HG03039 (cell line): ENCODE measurements around the gene M1AP.

ENCODE experiments used
- ATAC-seq: cut with Tn5 transposase; IDR thresholded peaks from one replicate; pipeline ENCODE4 v1.9.1; 2021; ENCODE audit warnings: mild to moderate bottlenecking, moderate library complexity; ENCODE audit not compliant: unreplicated experiment

The M1AP gene

DNA sequence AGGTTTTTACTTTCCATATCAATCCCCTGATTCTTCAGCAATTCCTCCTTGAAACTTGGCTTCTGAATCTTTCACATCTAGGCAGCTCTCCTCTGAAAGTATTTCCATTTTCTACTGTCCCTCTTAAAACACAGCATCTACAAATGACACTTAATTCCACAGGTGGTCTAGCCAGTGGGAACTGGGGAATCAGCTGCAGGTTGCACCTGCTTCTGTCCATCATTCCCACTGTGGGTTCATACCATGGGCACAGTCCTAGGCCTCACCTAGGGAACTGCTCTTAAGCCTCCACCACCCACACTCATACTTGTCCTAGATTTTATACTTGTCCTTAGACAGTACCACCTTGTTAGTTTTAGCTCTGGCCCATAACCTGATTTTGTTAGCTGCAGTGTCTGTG lies 96.6 kb downstream of the M1AP start:
- ATAC-seq: no peak

DNA sequence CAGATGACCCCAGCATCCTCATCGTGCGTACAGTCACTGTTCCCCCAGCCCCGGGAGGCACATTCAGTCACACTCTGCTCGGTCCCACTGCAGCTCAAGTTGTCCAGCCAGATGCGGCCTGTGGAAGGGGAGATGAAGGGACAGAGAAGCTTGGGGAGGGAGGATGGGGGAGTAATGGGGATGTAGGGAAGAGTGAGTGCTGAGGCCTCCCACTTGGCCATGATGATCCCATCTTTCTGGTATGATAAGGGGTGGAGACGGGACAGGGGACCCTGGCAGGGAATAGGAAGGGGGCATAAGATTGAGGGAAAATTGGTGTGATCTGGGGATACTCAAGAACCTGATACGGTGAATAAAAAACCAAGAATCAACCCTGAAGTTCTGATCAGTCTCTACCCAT lies 97.9 kb downstream of the M1AP start:
- ATAC-seq: no peak

DNA sequence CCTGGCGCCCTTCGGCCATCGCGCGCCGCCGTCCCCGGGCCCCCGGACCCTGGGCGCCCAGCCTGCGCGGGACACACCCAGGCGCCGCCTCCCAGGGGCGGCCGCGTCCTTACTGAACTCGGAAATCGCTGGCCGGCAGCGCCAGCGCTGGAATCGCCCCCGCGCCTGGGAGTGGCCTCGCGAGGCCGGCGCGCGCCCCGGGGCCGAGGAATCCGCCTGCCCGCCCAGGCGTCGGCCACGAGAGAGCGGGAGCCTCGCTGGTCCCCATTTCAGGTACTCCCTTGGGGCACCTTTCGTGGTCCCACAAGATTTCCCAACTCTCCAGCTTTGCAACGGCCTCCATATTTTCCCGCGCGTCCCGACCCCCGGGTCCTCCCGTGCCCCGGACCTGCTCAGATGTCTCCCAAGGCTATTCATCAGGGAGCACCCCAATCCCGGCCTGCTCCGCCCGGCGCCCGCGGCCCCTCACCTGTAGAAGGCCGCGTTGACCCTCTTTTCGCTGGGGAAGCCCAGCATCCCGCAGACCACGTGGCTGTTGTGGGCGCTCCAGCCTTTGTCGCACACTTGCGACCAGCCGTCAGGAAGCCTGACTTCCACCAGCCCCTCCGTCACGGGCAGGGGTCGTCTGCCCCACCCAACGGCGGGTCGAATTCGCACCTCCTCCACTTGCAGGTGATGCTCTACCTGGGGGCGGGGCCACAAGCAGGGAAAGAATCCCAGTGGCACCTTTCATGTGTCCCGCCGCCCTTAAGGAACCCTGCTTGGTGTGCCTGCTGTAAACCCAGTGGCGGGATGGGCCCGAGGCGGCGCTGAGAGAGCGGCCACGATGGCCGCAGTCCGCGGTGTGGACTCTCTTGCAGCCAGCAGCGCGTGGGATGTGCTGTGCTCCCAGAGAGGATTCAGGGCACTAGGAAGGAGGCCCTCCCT lies 99.0 kb downstream of the M1AP start:
- no peak for ATAC-seq

DNA sequence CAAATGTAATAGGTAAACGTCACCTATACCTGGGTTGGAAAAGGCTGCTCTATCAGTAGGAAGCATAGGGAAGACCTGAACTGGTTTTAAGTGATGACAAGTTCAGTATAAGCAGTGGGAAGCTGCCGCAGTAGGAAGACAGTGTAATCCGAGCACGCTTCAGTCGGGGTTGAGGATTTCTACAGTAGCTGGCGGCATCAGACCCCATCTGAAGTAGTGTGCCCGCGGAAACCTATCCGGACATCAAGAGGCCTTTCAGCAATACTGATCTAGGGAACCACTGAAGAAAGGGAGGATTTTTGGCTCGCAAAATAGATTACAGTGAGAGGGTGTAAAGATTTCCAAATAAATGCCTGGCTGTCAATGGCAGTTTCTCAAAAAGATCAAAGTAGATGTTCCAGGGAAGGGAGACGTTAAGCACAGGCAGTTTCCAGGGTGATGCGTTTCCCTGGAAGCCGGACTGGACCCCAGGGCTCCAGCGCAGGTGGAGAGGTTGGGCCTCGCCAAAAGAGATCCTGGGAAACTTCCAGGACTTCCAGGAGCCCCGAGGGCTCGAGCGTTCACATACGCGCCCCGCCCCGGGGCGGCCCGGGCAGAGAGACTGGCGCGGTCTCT lies 99.7 kb downstream of the M1AP start:
- ATAC-seq: no peak

DNA sequence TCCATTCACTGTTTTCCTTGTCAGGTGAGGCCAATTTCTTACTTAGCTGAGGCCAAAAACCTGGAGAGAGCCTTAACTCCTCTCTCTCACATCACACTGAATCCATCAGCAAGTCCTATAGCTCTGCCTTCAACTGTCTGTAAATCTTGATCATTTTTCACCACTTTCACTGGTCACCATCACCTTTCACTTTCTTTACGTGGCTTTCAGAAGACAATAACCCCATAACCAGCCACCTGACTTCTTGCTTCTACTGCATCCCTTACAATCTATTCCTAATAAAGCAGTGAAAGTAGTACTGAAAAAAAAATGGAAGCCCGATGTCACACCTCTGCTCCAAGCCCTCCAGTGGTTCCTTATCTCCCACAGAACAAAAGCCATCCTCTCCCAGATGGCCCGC lies 102.1 kb downstream of the M1AP start:
- no peak for ATAC-seq

DNA sequence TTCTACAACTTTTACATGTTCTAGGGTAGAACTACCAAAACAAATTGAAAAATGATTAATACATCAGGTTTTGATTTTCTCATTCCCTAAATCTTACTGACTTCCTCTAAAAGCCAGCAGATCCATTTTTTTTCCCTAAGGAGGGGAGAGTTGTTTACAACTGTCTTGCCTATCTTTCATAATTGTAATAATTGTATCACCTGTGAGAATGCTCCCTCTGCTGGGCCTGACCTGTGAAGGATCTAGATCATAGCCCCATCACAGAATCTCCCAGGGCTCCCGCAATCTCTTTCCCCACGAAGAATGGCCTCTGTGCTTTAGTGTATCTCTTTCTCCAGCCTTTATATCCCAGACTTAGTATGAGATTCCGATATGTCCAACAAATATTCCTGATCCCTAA lies 103.5 kb downstream of the M1AP start:
- no peak for ATAC-seq

DNA sequence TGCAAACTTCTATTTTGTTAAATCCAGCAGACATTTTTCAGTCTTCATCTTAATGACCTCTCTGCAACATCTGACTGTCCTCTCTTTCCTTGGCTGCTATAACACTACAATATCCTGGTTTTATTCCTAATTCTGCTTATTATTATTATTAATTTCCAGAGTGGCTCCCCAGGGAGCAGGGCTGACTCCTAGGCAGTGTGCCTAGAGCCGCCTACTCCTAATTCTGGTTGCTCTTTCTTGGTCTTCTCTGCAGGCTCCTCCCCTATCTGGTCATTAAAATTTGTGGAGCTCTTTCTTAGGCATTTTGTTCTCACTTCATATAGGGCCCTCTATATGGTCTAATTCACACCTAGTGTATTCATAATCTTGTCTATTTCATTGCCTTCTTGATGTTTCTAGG lies 105.2 kb downstream of the M1AP start:
- ATAC-seq: no peak

DNA sequence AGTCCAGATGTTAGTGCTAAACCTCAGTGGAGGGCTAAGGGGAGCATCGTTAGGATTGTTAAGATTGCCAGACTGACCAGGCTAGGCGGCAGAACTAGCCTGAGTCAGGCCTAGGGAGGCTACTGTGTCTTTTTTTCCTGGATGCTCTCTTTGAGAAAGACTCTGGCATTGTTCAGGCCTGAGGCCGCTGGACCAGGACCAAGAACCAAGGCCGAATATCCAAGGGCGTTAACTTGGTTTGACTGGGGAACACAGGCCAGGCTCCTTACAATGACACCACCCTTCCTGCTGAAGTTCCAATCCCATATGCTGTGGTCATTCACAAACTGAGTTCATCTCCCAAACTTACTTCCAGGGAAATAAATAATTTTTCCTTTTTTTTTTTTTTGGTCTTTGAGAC lies 107.8 kb downstream of the M1AP start:
- no peak for ATAC-seq

DNA sequence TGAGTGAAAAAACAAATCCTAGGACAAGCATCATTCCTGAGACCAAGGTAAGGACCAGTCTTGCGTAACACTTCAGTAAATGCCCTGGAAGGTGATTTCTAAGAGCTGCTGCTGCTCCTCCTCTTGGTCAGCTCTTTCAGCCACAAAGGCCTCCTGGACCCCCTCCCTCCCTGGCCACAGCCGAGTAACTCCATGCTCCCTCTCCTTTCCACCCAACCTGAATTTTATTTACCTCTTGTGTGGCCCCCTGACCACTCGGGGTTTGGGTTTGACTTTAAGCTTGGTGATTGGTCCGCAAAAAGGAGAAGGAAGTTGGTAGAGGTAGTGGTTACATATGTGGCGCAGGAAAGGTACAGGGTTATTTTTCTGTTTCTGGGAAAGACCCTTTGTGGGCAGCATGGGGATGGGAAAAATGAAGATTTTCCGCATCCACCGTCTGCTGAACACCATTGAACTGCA lies 109.2 kb downstream of the M1AP start:
- no peak for ATAC-seq

DNA sequence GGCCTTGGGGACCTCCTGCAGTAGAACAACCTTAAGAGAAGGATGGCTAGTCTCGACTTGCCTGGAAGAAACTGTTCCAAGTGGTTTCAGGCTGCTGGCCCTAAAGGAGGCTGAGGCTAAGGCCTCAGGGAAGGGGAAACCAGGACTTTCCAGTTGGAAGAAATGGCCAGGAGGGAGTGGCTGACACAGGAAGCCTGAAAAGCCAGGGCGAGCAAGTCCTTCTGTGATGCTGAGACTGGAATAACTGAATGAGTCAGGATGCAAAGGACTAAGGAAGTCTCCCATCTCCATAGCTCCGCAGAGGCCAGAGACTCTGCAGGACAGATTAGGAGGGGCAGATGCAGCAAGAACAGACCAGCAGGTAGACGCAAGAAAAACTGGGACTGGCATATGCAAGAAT lies 111.0 kb downstream of the M1AP start:
- ATAC-seq: no peak

DNA sequence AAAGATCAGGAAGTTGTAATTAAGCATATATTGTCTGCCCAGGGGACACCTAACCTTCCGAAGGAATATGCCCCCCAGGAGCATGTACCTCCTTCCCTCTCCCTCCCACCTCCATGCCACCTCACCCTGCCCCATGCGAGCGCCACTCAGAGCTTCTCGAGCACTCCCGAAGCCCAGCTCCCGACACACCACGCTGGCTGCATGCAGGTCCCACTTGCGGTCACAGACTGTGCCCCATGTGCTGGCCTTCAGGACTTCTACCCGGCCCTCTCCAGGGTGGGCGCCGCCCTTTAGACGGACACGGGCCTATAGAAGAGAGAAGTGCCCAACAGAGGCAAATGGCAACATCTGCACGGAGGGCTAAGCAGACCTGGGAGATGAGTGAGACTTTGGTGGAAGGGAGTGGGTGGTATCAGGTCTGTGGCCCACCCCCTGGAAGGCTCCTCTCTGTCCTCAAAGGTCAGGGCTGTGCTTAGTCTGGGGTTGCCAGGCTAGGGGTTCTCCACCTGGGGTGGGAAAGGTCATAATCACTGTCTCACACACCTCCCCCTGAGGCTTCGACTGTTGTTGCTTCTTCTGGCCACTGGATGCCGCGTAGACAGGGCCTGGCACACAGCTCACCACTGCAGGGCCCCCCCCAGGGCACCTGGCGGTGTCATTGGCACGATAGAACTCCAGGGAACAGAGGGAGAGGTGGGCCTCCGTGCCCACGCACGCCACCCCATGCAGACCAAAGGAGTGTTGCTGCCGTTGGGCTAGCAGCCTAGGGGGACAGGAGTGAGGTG lies 111.8 kb downstream of the M1AP start:
- ATAC-seq: no peak

DNA sequence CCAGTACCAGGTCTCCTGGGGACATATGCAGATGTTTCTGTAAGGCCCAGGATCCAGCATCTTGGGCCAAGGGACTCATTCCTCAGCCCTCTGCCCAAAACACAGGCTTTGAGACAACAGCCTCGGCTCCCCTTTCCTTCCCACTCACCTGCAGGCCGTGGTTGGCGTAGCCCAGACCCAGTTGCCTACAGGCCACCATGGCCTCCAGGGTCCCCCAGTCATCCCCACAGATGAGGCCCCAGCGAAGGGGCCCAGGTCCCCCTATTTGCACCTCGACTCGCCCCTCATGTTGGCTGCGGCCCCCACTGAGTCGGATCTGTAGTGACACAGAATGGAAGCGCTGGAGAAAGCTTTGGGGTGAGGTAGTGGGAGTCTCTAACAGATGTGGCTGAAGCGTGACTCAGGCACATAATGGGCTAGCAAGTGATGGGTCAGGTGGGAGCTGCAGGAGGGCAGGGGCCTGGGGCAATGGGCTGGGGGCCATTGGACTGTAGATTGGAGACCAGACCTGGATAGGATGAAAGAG lies 112.6 kb downstream of the M1AP start:
- ATAC-seq: no peak

DNA sequence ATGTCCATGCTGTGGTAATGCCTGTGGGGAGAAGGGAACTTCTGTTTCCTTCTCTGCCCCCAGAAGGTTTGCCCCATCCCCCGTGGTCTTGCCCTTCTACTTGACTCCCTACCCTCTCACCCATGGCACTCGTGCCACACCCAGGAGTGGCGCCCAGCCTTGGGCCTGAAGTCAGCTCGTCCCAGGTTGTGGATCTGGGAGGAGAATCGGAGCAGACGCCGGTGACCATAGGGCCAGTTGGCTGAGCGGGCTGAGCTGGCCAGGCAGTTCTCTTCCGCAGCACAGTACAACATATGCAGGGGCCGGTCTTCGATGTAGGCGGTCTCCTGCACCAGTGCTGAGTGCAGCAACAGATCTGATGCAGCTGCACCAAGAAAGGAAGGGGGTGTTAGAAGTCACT lies 113.7 kb downstream of the M1AP start:
- no peak for ATAC-seq

DNA sequence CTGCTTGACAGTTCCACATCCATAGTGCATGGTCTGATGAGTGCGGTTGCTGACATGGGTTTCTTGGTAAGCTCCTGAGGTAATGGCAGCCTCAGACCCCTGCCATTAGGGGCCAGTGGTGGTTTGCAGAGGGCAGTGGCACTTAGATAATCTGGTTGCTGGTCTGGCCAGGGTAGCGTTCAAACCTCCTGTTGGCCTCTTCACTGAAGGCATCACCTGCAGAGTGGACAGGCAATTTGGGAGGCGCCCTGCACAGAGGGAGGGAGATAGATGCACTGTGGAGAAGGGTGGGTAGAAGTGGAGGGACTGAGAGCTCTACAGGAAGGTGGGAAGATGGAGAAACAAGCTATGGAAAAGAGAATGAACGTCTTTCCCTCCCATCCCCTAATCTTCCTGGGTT lies 114.7 kb downstream of the M1AP start:
- no peak for ATAC-seq

DNA sequence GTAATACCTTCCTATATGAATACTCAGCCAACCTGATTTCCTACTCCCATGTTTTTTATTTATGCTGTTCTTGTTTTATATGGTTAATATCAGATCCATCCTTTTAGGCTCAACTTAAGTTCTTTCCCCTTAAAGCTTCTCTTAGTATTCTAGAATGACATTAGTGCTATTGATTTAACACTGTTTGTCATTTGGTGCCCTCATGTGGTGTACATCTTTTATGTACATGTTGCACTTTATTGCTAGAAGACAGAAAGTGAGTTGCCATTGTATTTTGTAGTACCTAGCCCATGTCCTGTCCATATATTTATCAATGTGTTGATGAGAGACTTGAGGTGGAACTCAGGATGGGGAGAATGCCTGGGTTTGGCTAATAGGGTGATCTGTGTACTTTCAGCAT lies 115.9 kb downstream of the M1AP start:
- ATAC-seq: no peak

DNA sequence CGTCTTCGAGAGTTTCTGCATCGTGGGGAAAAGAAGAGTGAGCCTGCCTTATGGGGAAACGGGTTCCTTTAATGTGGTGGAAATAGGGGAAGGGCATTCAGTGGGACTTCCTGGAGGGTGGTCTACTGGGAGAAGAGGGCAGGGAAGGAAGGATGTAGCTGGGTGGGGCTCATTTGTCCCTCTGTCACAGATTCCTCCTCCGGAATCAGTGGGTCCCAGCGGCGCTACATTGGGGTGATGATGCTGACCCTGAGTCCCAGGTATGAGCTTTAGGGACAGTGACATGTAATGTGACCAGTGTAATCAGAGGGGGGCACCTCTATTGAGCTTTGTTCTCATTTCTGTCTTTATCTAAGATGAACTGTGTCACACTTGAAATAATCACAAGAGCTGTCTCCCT lies 116.5 kb downstream of the M1AP start:
- no peak for ATAC-seq

DNA sequence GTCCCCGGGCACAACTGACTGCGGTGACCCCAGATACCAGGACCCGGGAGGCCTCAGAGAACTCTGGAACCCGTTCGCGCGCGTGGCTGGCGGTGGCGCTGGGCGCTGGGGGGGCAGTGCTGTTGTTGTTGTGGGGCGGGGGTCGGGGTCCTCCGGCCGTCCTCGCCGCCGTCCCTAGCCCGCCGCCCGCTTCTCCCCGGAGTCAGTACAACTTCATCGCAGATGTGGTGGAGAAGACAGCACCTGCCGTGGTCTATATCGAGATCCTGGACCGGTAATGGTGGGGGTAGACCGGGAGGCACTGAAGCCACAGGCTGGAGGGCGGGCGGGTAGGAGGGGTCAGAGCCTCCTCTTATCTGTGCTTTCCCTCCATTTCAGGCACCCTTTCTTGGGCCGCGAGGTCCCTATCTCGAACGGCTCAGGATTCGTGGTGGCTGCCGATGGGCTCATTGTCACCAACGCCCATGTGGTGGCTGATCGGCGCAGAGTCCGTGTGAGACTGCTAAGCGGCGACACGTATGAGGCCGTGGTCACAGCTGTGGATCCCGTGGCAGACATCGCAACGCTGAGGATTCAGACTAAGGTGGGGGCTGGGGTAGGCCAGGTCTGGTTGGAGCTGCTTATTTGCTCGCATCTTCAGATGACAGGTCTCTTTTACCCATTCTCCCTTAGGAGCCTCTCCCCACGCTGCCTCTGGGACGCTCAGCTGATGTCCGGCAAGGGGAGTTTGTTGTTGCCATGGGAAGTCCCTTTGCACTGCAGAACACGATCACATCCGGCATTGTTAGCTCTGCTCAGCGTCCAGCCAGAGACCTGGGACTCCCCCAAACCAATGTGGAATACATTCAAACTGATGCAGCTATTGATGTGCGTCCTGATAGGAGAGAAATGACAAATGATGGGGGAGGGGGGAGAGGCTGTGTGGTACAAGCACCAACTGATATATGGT lies 117.6 kb downstream of the M1AP start:
- ATAC-seq: no peak

DNA sequence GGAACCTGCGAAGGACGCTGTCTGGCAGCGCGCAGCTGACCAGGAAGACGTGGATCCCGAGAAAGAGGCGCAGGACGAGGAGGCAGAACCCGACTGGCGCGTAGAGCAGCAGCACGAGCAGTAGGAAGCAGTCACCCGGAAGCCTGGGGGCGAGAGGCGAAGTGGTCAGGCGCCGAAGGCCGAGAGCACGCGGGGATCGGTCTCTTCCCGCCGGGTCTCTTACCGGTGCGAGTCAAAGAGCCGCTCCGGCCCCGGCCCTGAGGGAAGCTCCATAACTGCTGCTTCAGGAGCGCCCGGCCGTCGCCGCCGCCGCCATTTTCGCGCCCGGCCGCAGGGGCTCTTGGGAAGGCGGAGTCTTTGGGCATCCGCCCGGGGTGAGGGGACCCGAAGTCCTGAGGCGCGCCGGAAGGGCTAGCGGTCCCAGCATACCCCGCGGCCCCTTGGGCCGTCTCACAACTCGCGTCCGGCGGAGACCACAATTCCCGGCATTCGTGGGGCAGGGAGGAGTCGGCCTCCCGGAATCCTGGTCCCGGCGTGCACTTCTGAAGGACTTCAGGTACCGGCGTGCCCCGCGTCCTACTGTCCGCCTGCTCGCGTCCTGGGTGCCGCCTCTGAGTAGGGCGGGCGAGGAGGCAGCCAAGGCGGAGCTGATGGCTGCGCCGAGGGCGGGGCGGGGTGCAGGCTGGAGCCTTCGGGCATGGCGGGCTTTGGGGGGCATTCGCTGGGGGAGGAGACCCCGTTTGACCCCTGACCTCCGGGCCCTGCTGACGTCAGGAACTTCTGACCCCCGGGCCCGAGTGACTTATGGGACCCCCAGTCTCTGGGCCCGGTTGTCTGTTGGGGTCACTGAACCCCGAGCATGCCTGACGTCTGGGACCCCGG lies 118.5 kb downstream of the M1AP start, which contains the start of the genes AUP1 and HTRA2:
Gene AUP1 (minus strand): TSS at position 350 of the 882 bp plus-strand sequence. CDS start 77 bp downstream, at position 273.
Gene HTRA2 (plus strand): TSS at position 577 of the 882 bp plus-strand sequence. CDS start 74 bp downstream, at position 651.
- peak; percentile 73 for ATAC-seq
